Effector memory CD4-positive, alpha-beta T cell (primary cell): ENCODE results near the gene ASB14.

Source experiments
- DNase-seq, 3 donors: peaks; one replicate each; pipeline ENCODE4 v3.0.0-alpha.2; 2020
- H3K27ac ChIP-seq: 2 replicates; pipeline ENCODE4 v1.7.0; 2013; ENCODE audit warnings: mild to moderate bottlenecking, low read length, moderate library complexity; ENCODE audit not compliant: insufficient read depth, poor library complexity, severe bottlenecking
- H3K27me3 ChIP-seq: replicated peaks from 2 replicates; pipeline ENCODE4 v1.7.0; 2013; ENCODE audit warnings: mild to moderate bottlenecking, low read length; ENCODE audit not compliant: insufficient read depth, control insufficient read depth, poor library complexity, severe bottlenecking
- H3K36me3 ChIP-seq: 2 replicates; pipeline ENCODE4 v1.7.0; 2013; ENCODE audit warnings: mild to moderate bottlenecking, low read length, moderate library complexity; ENCODE audit not compliant: control insufficient read depth, insufficient read depth
- H3K4me1 ChIP-seq: 2 replicates; pipeline ENCODE4 v1.7.0; 2013; ENCODE audit warnings: low read length, mild to moderate bottlenecking; ENCODE audit not compliant: control insufficient read depth, insufficient read depth, poor library complexity, severe bottlenecking
- H3K4me3 ChIP-seq: 2 replicates; pipeline ENCODE4 v1.7.0; 2013; ENCODE audit warnings: low read length, low read depth, mild to moderate bottlenecking; ENCODE audit not compliant: insufficient read depth, poor library complexity, severe bottlenecking
- H3K9me3 ChIP-seq: 2 replicates; pipeline ENCODE4 v1.7.0; 2013; ENCODE audit warnings: mild to moderate bottlenecking, low read length, moderate library complexity; ENCODE audit not compliant: control insufficient read depth

ASB14 gene

DNA sequence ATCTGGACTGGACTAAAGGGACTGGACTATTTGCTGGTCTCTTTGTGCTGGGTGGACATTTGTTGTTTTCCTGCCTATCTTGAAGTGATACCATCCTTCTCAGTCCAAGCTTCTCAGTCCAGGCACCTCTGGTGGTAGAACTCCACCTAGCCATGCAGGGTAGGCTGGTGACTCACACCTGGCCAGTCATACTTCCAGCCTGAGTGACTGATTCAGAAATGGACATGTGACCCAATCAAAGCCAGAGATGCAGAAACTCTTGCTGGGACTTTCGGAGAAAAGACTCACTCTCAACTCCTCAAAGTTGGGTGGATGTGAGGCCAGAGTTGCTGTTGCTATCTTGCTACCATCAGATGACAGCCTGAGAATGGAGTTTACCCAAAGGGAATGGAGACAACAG lies 5.6 kb upstream of the ASB14 start:
- no peaks in the 10 kb centered on the region for H3K4me1 ChIP-seq
- H3K27me3 ChIP-seq: no peaks in the 10 kb centered on the region
- H3K36me3 ChIP-seq: no peaks in the 10 kb centered on the region
- H3K4me3 ChIP-seq: no peak overlapping the region
- DNase-seq: no peak
- H3K9me3 ChIP-seq: no peaks in the 10 kb centered on the region
- no peak overlapping the region for H3K27ac ChIP-seq

DNA sequence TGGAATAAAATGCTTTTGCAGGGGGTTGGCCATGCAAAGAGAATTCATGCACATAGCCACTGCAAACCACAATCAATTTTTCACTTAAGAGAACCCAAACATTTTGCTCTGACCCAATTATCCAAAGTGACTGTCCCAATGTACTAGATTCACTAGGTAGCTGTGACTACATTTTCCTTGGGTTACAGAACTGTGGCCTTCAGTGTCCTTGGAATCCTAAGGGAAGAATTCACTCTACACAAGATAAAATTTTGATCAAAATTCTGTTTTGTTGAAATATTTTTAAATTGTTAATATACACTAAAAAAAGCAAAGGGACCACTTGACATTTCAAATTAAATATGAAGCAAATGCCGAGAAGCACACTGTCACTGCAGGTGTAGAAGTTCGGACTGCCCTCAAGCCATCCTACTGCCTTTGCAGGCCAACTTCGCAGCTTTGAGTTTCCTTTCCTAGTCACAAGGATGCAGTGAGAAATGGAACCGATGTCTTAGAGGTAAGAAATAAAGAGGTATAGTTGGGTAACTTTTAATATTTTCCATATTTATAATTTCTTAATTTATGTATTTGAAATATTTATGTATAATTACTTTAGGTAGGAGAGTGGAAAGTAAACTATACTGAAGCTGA lies 527 bp upstream of the ASB14 start:
- Histone ChIP-seq H3K27me3 (no peaks in the 10 kb centered on the region), H3K4me3 (no peak overlapping the region), H3K36me3 (no peaks in the 10 kb centered on the region), H3K4me1 (no peaks in the 10 kb centered on the region), H3K27ac (no peak overlapping the region), H3K9me3 (no peaks in the 10 kb centered on the region)
- DNase-seq: no peak

GRCh38 chr3:57288403-57288802 lies 4.1 kb downstream of the ASB14 start:
- H3K36me3 ChIP-seq: no peaks in the 10 kb centered on the region
- no peaks in the 10 kb centered on the region for H3K4me1 ChIP-seq
- H3K27me3 ChIP-seq: no peaks in the 10 kb centered on the region
- H3K4me3 ChIP-seq: no peak overlapping the region
- no peaks in the 10 kb centered on the region for H3K9me3 ChIP-seq
- DNase-seq: no peak
- H3K27ac ChIP-seq: no peak overlapping the region

DNA sequence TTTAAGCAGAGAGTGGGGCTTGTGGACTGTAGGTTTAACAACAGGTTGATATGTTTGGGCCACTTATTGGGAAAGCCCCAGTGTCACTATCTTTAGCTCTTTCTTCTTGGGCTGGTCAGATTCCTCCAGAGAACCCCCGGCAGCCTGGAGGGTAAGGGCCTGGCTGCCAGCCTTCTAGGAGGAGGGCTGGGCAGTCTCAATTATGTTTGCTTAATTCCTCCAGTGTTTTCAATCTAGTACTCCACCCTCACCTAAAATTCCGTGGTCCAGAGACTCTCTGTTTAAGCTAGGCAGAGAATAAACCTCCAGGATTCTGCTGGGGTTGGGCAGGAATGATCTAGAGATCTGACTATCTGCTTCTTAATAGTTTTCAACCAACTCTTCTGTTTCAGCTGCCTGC lies 5.3 kb downstream of the ASB14 start:
- Histone ChIP-seq H3K27me3 (no peaks in the 10 kb centered on the region), H3K4me3 (no peak overlapping the region), H3K9me3 (no peaks in the 10 kb centered on the region), H3K36me3 (no peaks in the 10 kb centered on the region), H3K27ac (no peak overlapping the region), H3K4me1 (no peaks in the 10 kb centered on the region)
- no peak for DNase-seq

DNA sequence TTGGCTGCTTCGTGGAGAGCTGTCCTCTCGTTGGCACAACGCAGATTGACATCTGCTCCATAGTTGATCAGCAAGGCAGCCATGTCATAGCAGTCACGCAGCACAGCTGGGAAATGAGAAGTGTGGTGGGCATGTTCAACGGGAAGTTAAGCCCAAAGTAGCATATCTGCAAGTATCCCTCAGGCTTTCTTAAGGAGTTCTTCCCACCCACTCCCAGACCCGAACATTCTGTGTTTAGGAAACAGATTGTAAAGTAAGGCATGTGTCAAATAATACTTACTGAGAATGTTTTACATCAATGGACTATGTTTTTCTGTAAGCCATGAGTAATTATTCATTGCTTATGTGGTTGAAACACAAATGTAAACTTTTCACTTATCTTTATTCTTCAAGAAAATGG lies 9.2 kb downstream of the ASB14 start:
- DNase-seq: no peak
- Histone ChIP-seq H3K27me3 (no peaks in the 10 kb centered on the region), H3K9me3 (no peaks in the 10 kb centered on the region), H3K4me3 (no peak overlapping the region), H3K36me3 (no peaks in the 10 kb centered on the region), H3K4me1 (no peaks in the 10 kb centered on the region), H3K27ac (no peak overlapping the region)

GRCh38 chr3:57281715-57282114 lies 10.8 kb downstream of the ASB14 start:
- Histone ChIP-seq H3K36me3 (no peaks in the 10 kb centered on the region), H3K27me3 (no peaks in the 10 kb centered on the region), H3K4me1 (no peaks in the 10 kb centered on the region), H3K9me3 (no peaks in the 10 kb centered on the region), H3K27ac (no peak overlapping the region), H3K4me3 (no peak overlapping the region)
- DNase-seq: no peak

DNA sequence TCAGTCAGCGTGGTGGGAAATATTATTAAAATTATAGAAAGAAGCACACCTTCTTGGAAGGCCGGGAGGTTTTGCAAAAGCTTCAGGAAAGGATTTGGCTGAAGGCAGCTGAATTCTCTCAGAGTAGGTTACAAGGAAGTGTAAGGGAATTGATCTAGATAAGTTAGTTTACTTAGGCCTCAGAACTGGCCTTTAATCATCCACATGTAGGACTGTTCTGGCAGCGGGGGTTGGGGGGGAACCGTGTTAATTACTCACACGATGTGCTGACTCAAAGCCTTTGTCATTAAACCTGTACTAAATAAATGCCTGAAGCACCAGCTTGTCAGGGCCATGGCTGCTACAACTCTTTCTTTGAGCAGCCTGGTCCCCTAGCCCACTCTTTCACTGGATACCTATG lies 12.8 kb downstream of the ASB14 start:
- H3K36me3 ChIP-seq: no peaks in the 10 kb centered on the region
- no peaks in the 10 kb centered on the region for H3K9me3 ChIP-seq
- no peak overlapping the region for H3K4me3 ChIP-seq
- no peak overlapping the region for H3K27ac ChIP-seq
- no peaks in the 10 kb centered on the region for H3K27me3 ChIP-seq
- DNase-seq: no peak
- H3K4me1 ChIP-seq: no peaks in the 10 kb centered on the region

DNA sequence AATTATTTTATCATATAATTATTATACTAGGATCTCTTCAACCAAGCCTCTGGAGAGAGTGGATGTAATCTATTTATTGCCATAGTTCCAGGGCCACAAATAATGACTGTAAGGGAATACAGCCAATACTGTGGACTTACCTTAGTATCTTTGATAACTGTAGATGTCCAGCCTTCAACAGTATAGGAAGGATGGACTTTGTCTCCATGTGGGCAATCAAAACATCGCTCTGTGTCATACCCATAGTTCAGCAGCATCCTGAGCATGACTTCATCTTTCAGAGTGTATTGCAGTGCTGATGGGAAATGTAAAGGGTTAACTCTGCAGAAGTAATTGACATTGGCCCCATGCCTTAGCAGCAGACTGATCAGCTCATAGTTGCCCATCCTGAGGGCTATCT lies 14.2 kb downstream of the ASB14 start:
- Histone ChIP-seq H3K27ac (no peak overlapping the region), H3K4me1 (no peaks in the 10 kb centered on the region), H3K9me3 (no peaks in the 10 kb centered on the region), H3K27me3 (no peaks in the 10 kb centered on the region), H3K36me3 (peaks cover 3% of the 10 kb centered on the region), H3K4me3 (no peak overlapping the region)
- no peak for DNase-seq

- H3K27ac ChIP-seq: no peak overlapping the region
- H3K27me3 ChIP-seq: no peaks in the 10 kb centered on the region
- H3K4me1 ChIP-seq: no peaks in the 10 kb centered on the region
- no peak overlapping the region for H3K4me3 ChIP-seq
- no peak for DNase-seq
- peaks cover 14% of the 10 kb centered on the region for H3K36me3 ChIP-seq
- no peaks in the 10 kb centered on the region for H3K9me3 ChIP-seq
Observed at GRCh38 chr3:57275393-57275792, 17.1 kb downstream of the ASB14 start.

DNA sequence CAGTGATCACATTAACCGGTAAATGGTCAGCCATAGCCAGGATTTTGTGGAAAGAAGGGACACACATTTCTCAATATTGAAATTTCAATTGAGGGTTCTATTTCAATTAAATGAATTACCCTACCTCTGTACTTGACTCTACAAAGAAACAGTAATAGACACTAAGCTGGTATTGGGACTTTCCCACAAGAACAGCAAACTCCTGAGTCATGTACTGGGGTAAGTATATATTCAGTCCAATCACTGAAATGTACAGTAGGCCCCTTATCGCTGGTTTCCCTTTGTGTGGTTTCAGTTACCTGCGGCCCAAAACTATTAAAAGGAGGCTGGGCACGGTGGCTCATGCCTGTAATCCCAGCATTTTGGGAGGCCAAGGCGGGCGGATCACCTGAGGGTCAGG lies 17.6 kb downstream of the ASB14 start:
- peaks cover 14% of the 10 kb centered on the region for H3K36me3 ChIP-seq
- no peak overlapping the region for H3K27ac ChIP-seq
- H3K27me3 ChIP-seq: no peaks in the 10 kb centered on the region
- no peaks in the 10 kb centered on the region for H3K9me3 ChIP-seq
- H3K4me1 ChIP-seq: no peaks in the 10 kb centered on the region
- DNase-seq: no peak
- H3K4me3 ChIP-seq: no peak overlapping the region
